Gastrocnemius medialis (tissue), 4 donors: ENCODE measurements around the gene SUSD1. TPM values are rescaled to one million over a fixed set of nuclear protein-coding genes. Genes with fewer than 3 reads are reported as not detected.

Source experiments
- ATAC-seq, 2 donors: fragments of 150-250 bp; one replicate each; pipeline ENCODE4 v1.9.1; 2016
- DNase-seq, 2 donors: peaks; one replicate each; pipeline ENCODE4 v3.0.0-alpha.2; 2019
- H3K27ac ChIP-seq, 4 donors: fragments of 200-600 bp; sonication (generic); 1 replicate in 1 of 4; 2 replicates in 3 of 4; pipeline ENCODE4 v1.5.1; 2016 to 2018; ENCODE audit warnings: mild to moderate bottlenecking in 2 of 4, moderate library complexity in 1 of 4
- H3K27me3 ChIP-seq, 3 donors: fragments of 200-600 bp; sonication (generic) in 2 of 3; 1 replicate in 1 of 3; 2 replicates in 2 of 3; pipeline versions ENCODE4 v1.5.1 to v1.6.0; 2016 to 2019; ENCODE audit warnings: mild to moderate bottlenecking in 1 of 3, moderate library complexity in 1 of 3
- H3K36me3 ChIP-seq, 2 donors: fragments of 200-600 bp; sonication (generic) in 1 of 2; one replicate each; pipeline ENCODE4 v1.5.1; 2017 to 2018
- H3K4me1 ChIP-seq, 2 donors: fragments of 200-600 bp; sonication (generic) in 1 of 2; one replicate each; pipeline ENCODE4 v1.5.1; 2016 to 2017; ENCODE audit warnings: mild to moderate bottlenecking in 2 of 2
- H3K4me3 ChIP-seq, 4 donors: fragments of 200-600 bp; sonication (generic) in 3 of 4; 1 replicate in 1 of 4; 2 replicates in 3 of 4; pipeline ENCODE4 v1.5.1; 2016 to 2019; ENCODE audit warnings: mild to moderate bottlenecking in 2 of 4
- H3K9me3 ChIP-seq, 3 donors: fragments of 200-600 bp; sonication (generic) in 2 of 3; 1 replicate in 1 of 3; 2 replicates in 2 of 3; pipeline ENCODE4 v1.5.1; 2016 to 2019
- CTCF ChIP-seq, 5 experiments: fragments of 450-650 bp in 3 of 5; fragments of 200-600 bp in 2 of 5; sonication (generic) in 2 of 5; IDR thresholded peaks in 4 of 5; conservative IDR thresholded peaks in 1 of 5; 1 replicate in 4 of 5; 2 replicates in 1 of 5; pipeline ENCODE4 v1.5.1; 2016 to 2019; ENCODE audit warnings: antibody characterized with exemption in 5 of 5, mild to moderate bottlenecking in 3 of 5, moderate library complexity in 3 of 5
- POLR2A ChIP-seq, 2 donors: fragments of 450-650 bp; IDR thresholded peaks; one replicate each; pipeline ENCODE4 v1.6.1; 2017; ENCODE audit warnings: antibody characterized with exemption in 2 of 2, mild to moderate bottlenecking in 2 of 2, moderate library complexity in 2 of 2
- in situ Hi-C, 4 donors: fragments of 200-750 bp; cut with MboI; loops; one replicate each; pipeline versions ENCODE4 v1.15.0 to v1.8.0; 2017; ENCODE audit warnings: low sequenced_read_pairs in 4 of 4
- intact Hi-C: fragments of 100-400 bp; cut with DNase I; formaldehyde crosslinking; loops from one replicate; pipeline ENCODE4 v1.15.1; 2023; ENCODE audit warnings: low total_unique reads
- total RNA-seq, 4 donors: library from RNA; depleted of rRNA; stranded (reverse); fragments of >200 nt; gene quantifications; one replicate each; pipeline versions ENCODE4 v1.1.0 to v1.2.3, GENCODE V29; 2016

The SUSD1 gene
- total RNA-seq, 4 donors from 2014 or later = 0.82 to 8.0 (median 2.2) TPM

GRCh38 chr9:112157087-112157486 lies 18.0 kb downstream of the SUSD1 start:
- in situ Hi-C loops (no loop called here), intact Hi-C loops (no loop called here)
- Histone ChIP-seq H3K27me3 (no peaks in the 10 kb centered on the region), H3K9me3 (no peaks in the 10 kb centered on the region), H3K4me3 (no peak overlapping the region), H3K27ac (no peak overlapping the region), H3K4me1 (no peaks in the 10 kb centered on the region), H3K36me3 (no peaks in the 10 kb centered on the region)
- DNase-seq = no peak
- TF ChIP-seq CTCF (IDR thresholded peaks at IDR 0.05 in 4 of 5, conservative IDR thresholded peaks at IDR 0.05 in 1 of 5) (no peak), POLR2A (IDR thresholded peaks at IDR 0.05) (no peak)
- ATAC-seq = no peak

GRCh38 chr9:112149211-112149610 lies 25.9 kb downstream of the SUSD1 start:
- no peaks in the 10 kb centered on the region for H3K36me3 ChIP-seq
- no peaks in the 10 kb centered on the region for H3K4me1 ChIP-seq
- H3K4me3 ChIP-seq = no peak overlapping the region
- no peak overlapping the region for H3K27ac ChIP-seq
- H3K9me3 ChIP-seq = no peaks in the 10 kb centered on the region
- intact Hi-C loops = no loop called here
- no peak for TF ChIP-seq CTCF (IDR thresholded peaks at IDR 0.05 in 4 of 5, conservative IDR thresholded peaks at IDR 0.05 in 1 of 5)
- TF ChIP-seq POLR2A (IDR thresholded peaks at IDR 0.05) = no peak
- DNase-seq = no peak
- in situ Hi-C loops = no loop called here
- no peak for ATAC-seq
- no peaks in the 10 kb centered on the region for H3K27me3 ChIP-seq

- ATAC-seq (no peak), DNase-seq (no peak)
- no peak for TF ChIP-seq CTCF (IDR thresholded peaks at IDR 0.05 in 4 of 5, conservative IDR thresholded peaks at IDR 0.05 in 1 of 5)
- TF ChIP-seq POLR2A (IDR thresholded peaks at IDR 0.05) = no peak
- intact Hi-C loops (no loop called here), in situ Hi-C loops (no loop called here)
- no peak overlapping the region for H3K27ac ChIP-seq
- no peaks in the 10 kb centered on the region for H3K4me1 ChIP-seq
- H3K36me3 ChIP-seq = no peaks in the 10 kb centered on the region
- H3K9me3 ChIP-seq = no peaks in the 10 kb centered on the region
- no peak overlapping the region for H3K4me3 ChIP-seq
- H3K27me3 ChIP-seq = no peaks in the 10 kb centered on the region
These were observed 29.2 kb downstream of the SUSD1 start for GRCh38 chr9:112145886-112146285.

- H3K4me1 ChIP-seq = no peaks in the 10 kb centered on the region
- no peaks in the 10 kb centered on the region for H3K36me3 ChIP-seq
- in situ Hi-C loops (no loop called here), intact Hi-C loops (no loop called here)
- no peak for ATAC-seq
- no peak overlapping the region for H3K4me3 ChIP-seq
- TF ChIP-seq POLR2A (IDR thresholded peaks at IDR 0.05) = no peak
- TF ChIP-seq CTCF (IDR thresholded peaks at IDR 0.05 in 4 of 5, conservative IDR thresholded peaks at IDR 0.05 in 1 of 5) = no peak
- no peaks in the 10 kb centered on the region for H3K9me3 ChIP-seq
- DNase-seq = no peak
- H3K27me3 ChIP-seq = no peaks in the 10 kb centered on the region
- H3K27ac ChIP-seq = no peak overlapping the region
These were observed 30.3 kb downstream of the SUSD1 start for GRCh38 chr9:112144807-112145206.

- in situ Hi-C loops = no loop called here
- intact Hi-C loops = no loop called here
These were observed 32.7 kb downstream of the SUSD1 start for GRCh38 chr9:112142420-112142819.

More at GRCh38 chr9:112142420-112142819, 32.7 kb downstream of the SUSD1 start:
- H3K27me3 ChIP-seq = no peaks in the 10 kb centered on the region
- ATAC-seq (no peak), DNase-seq (no peak)
- no peak overlapping the region for H3K27ac ChIP-seq
- no peak overlapping the region for H3K4me3 ChIP-seq
- H3K9me3 ChIP-seq = no peaks in the 10 kb centered on the region
- H3K36me3 ChIP-seq = no peaks in the 10 kb centered on the region
- TF ChIP-seq POLR2A (IDR thresholded peaks at IDR 0.05) (no peak), CTCF (IDR thresholded peaks at IDR 0.05 in 4 of 5, conservative IDR thresholded peaks at IDR 0.05 in 1 of 5) (no peak)
- H3K4me1 ChIP-seq = no peaks in the 10 kb centered on the region
